Ovary (tissue), 9 donors: ENCODE data around the gene ADAM12. TPM values are rescaled to one million over a fixed set of nuclear protein-coding genes. Genes with fewer than 3 reads are reported as not detected.

Experiments
- DNase-seq, 5 donors: peaks; one replicate each; pipeline ENCODE4 v3.0.0-alpha.2; 2019 to 2020
- H3K27ac ChIP-seq, 2 donors: fragments of 200-600 bp; one replicate each; pipeline versions ENCODE4 v1.5.1 to v1.8.0; 2019 to 2022
- H3K27me3 ChIP-seq: fragments of 200-600 bp; one replicate; pipeline ENCODE4 v1.8.0; 2022
- H3K36me3 ChIP-seq: fragments of 200-600 bp; sonication (generic); one replicate; pipeline ENCODE4 v1.5.1; 2019
- H3K4me1 ChIP-seq: one replicate; pipeline ENCODE4 v1.8.1; 2013; ENCODE audit warnings: mild to moderate bottlenecking, moderate library complexity; ENCODE audit not compliant: insufficient read depth
- H3K4me3 ChIP-seq: fragments of 200-600 bp; sonication (generic); one replicate; pipeline ENCODE4 v1.5.1; 2017
- H3K9me3 ChIP-seq, 2 donors: fragments of 200-600 bp in 1 of 2; sonication (generic) in 1 of 2; one replicate each; pipeline versions ENCODE4 v1.5.1 to v1.8.1; 2013 to 2019; ENCODE audit warnings: mild to moderate bottlenecking in 1 of 2, moderate library complexity in 1 of 2
- CTCF ChIP-seq, 3 donors: fragments of 450-650 bp in 2 of 3; fragments of 200-600 bp in 1 of 3; IDR thresholded peaks; one replicate each; pipeline versions ENCODE4 v1.5.1 to v1.8.0; 2016 to 2022; ENCODE audit warnings: antibody characterized with exemption in 3 of 3, mild to moderate bottlenecking in 1 of 3
- EP300 ChIP-seq: sonication (generic); formaldehyde crosslinking; IDR thresholded peaks from one replicate; pipeline ENCODE4 v1.6.1; 2017; ENCODE audit warnings: antibody characterized with exemption
- POLR2A ChIP-seq: fragments of 450-650 bp; IDR thresholded peaks from one replicate; pipeline ENCODE4 v1.6.1; 2017; ENCODE audit warnings: antibody characterized with exemption, mild to moderate bottlenecking, moderate library complexity
- WGBS, 3 donors: extraction: QIAGEN DNeasy Blood & Tissue Kit in 1 of 3; methylation state at CpG; one replicate each; pipeline versions ENCODE4 v1.1.5 to v1.1.7; 2013 to 2017; 5-methylcytosine and 5-hydroxymethylcytosine counted together
- intact Hi-C, 4 donors: fragments of 100-400 bp; cut with DNase I; formaldehyde crosslinking; loops; one replicate each; pipeline versions ENCODE4 v1.11.0 to v1.15.1; 2022 to 2023
- polyA plus RNA-seq, 2 donors: library from polyadenylated mRNA; stranded (reverse); fragments of 200-250 nt in 1 of 2; fragments of 350-450 nt in 1 of 2; fragmentation: Illumina TruSeq in 1 of 2; extraction: RNeasy Lipid Tissue Mini Kit (QIAGEN cat#74804) in 1 of 2; gene quantifications; one replicate each; pipeline ENCODE4 v1.2.3, GENCODE V29; 2013 to 2014
- total RNA-seq, 7 donors: library from RNA; depleted of rRNA in 2 of 7; stranded (reverse); fragments of >200 nt in 2 of 7; fragmentation: NEBNext Ultra II Directional in 3 of 7; extraction: Animal tissue kit (Norgen Biotek cat#: 25700) in 3 of 7; gene quantifications; one replicate each; pipeline versions ENCODE4 v1.1.0 to v1.2.4, GENCODE V29; 2016 to 2023
- donor health status: DM: no; HTN: no; CAD: no; lungs with moderate emphysema.
- donor health status: DM: no; HTN: no; CAD: no.
- donor health status: Bipolar disorder and iron deficiency.
- donor health status: DM: yes; HTN: yes; CAD: no.
- donor health status: DM: no; HTN: no; CAD: no.
- donor health status: DM: yes; HTN: yes; CAD: no.

Gene ADAM12
- total and polyA plus RNA-seq, 9 donors, result 1.8 to 27.2 (median 10.3) TPM

GRCh38 chr10:125991392-125991791 lies 396.9 kb downstream of the ADAM12 start:
- TF ChIP-seq EP300, result no peak
- TF ChIP-seq CTCF (IDR thresholded peaks at IDR 0.05), result no peak
- TF ChIP-seq POLR2A, result no peak
- peaks cover 4% of the 10 kb centered on the region for H3K4me1 ChIP-seq
- H3K4me3 ChIP-seq, result no peak overlapping the region
- H3K27ac ChIP-seq, result no peak overlapping the region
- no peaks in the 10 kb centered on the region for H3K36me3 ChIP-seq
- H3K27me3 ChIP-seq, result no peaks in the 10 kb centered on the region
- intact Hi-C loops, result loop anchor here in 1 of 4 donors (5.0 kb wide), 1 partner anchor 321 kb away; no protein-coding TSS in a partner anchor
- no peak for DNase-seq
- 85 to 91% (median 89%) methylated on average over 1 of the region's 1 CpG for WGBS, 3 donors
- no peaks in the 10 kb centered on the region for H3K9me3 ChIP-seq

- TF ChIP-seq CTCF (IDR thresholded peaks at IDR 0.05), result no peak
- TF ChIP-seq POLR2A, result no peak
- WGBS, 3 donors, result 97 to 100% (median 97%) methylated on average over 2 of the region's 2 CpGs
- intact Hi-C loops, result loop anchor here in 1 of 4 donors (5.0 kb wide), 1 partner anchor 321 kb away; no protein-coding TSS in a partner anchor
- Histone ChIP-seq H3K9me3 (no peaks in the 10 kb centered on the region), H3K4me1 (peaks cover 4% of the 10 kb centered on the region), H3K27ac (no peak overlapping the region), H3K4me3 (no peak overlapping the region), H3K27me3 (no peaks in the 10 kb centered on the region), H3K36me3 (no peaks in the 10 kb centered on the region)
- DNase-seq, result no peak
These were observed 397.3 kb downstream of the ADAM12 start for GRCh38 chr10:125990974-125991373.

GRCh38 chr10:125989791-125990190 lies 398.5 kb downstream of the ADAM12 start:
- no peak for DNase-seq
- Histone ChIP-seq H3K9me3 (no peaks in the 10 kb centered on the region), H3K27me3 (no peaks in the 10 kb centered on the region), H3K4me1 (peaks cover 4% of the 10 kb centered on the region), H3K36me3 (no peaks in the 10 kb centered on the region), H3K4me3 (no peak overlapping the region), H3K27ac (no peak overlapping the region)
- WGBS, 3 donors, result 92 to 98% (median 94%) methylated on average over 5 of the region's 5 CpGs
- TF ChIP-seq EP300, result no peak
- no peak for TF ChIP-seq POLR2A
- no peak for TF ChIP-seq CTCF (IDR thresholded peaks at IDR 0.05)
- intact Hi-C loops, result loop anchor here in 2 of 4 donors (5.0 to 10.0 kb wide), 4 partner anchors 323 to 1418 kb away; partner anchors contain the start of gene ADAM12 (in 1 of the 2)

- no peak for DNase-seq
- H3K27me3 ChIP-seq, result no peaks in the 10 kb centered on the region
- 80 to 86% (median 82%) methylated on average over 5 of the region's 5 CpGs for WGBS, 3 donors
- intact Hi-C loops, result loop anchor here in 1 of 4 donors (5.0 to 10.0 kb wide), 3 partner anchors 399 to 1422 kb away; partner anchors contain the start of gene ADAM12
- no peak overlapping the region for H3K27ac ChIP-seq
- H3K9me3 ChIP-seq, result no peaks in the 10 kb centered on the region
- TF ChIP-seq EP300 (no peak), POLR2A (no peak), CTCF (IDR thresholded peaks at IDR 0.05) (no peak)
- H3K36me3 ChIP-seq, result no peaks in the 10 kb centered on the region
- H3K4me3 ChIP-seq, result no peak overlapping the region
- H3K4me1 ChIP-seq, result peaks cover 2% of the 10 kb centered on the region
These were observed 402.6 kb downstream of the ADAM12 start for GRCh38 chr10:125985557-125986240.
